Calu3 (cell line): ENCODE measurements around the gene BCAS3. TPM values are rescaled to one million over a fixed set of nuclear protein-coding genes. Genes with fewer than 3 reads are reported as not detected.

ENCODE experiments used
- BruUV-seq: library from RNA; stranded (reverse); fragments of 400-500 nt; replicated peaks from 2 replicates; lab custom pipeline; 2021; lab: Mats Ljungman, UMichigan
- CTCF ChIA-PET: fragments of 300-600 bp; sonication (Branson Sonifier 250); formaldehyde crosslinking; loops from one replicate; lab custom pipeline; 2022; ENCODE audit warnings: antibody characterized with exemption; lab: Charles Lee
- DNase-seq: peaks from one replicate; pipeline ENCODE4 v3.0.0; 2022
- H3K27ac Mint-ChIP-seq: one replicate; pipeline ENCODE4 v1.8.0; 2022; ENCODE audit warnings: mixed read lengths; ENCODE audit not compliant: unreplicated experiment
- H3K27me3 Mint-ChIP-seq: one replicate; pipeline ENCODE4 v1.8.0; 2022; ENCODE audit warnings: mixed read lengths; ENCODE audit not compliant: unreplicated experiment
- H3K36me3 Mint-ChIP-seq: one replicate; pipeline ENCODE4 v1.8.0; 2022; ENCODE audit warnings: mild to moderate bottlenecking, moderate library complexity, mixed read lengths; ENCODE audit not compliant: insufficient read depth, unreplicated experiment
- H3K4me1 Mint-ChIP-seq: one replicate; pipeline ENCODE4 v1.8.0; 2022; ENCODE audit warnings: mild to moderate bottlenecking, low read depth, mixed read lengths; ENCODE audit not compliant: unreplicated experiment
- H3K4me3 Mint-ChIP-seq: one replicate; pipeline ENCODE4 v1.8.0; 2022; ENCODE audit warnings: mild to moderate bottlenecking, low read depth, moderate library complexity, mixed read lengths; ENCODE audit not compliant: unreplicated experiment
- H3K9me3 Mint-ChIP-seq: one replicate; pipeline ENCODE4 v1.8.0; 2022; ENCODE audit warnings: low read depth, mixed read lengths; ENCODE audit not compliant: unreplicated experiment
- intact Hi-C: fragments of 100-400 bp; cut with micrococcal nuclease; formaldehyde crosslinking; loops from one replicate; pipeline ENCODE4 v1.10.0; 2022; ENCODE audit not compliant: unreplicated experiment
- total RNA-seq: library from RNA; stranded (reverse); gene quantifications from 2 replicates; pipeline ENCODE4 v1.2.3, GENCODE V29; 2022
- TF ChIP-seq, protein P1 (sequence below): fragments of 200-600 bp; IDR thresholded peaks from one replicate; pipeline ENCODE4 v1.8.0; 2022; ENCODE audit warnings: antibody characterized with exemption; ENCODE audit not compliant: unreplicated experiment

BCAS3 gene
- total RNA-seq, 1 experiment from 2014 or later, result 10.9 TPM

GRCh38 chr17:61127960-61128359, 450.3 kb downstream of the BCAS3 start:
- H3K27ac Mint-ChIP-seq, result no peak overlapping the region
- no peaks in the 10 kb centered on the region for H3K36me3 Mint-ChIP-seq
- no peaks in the 10 kb centered on the region for H3K27me3 Mint-ChIP-seq
- TF ChIP-seq, protein P1, sequence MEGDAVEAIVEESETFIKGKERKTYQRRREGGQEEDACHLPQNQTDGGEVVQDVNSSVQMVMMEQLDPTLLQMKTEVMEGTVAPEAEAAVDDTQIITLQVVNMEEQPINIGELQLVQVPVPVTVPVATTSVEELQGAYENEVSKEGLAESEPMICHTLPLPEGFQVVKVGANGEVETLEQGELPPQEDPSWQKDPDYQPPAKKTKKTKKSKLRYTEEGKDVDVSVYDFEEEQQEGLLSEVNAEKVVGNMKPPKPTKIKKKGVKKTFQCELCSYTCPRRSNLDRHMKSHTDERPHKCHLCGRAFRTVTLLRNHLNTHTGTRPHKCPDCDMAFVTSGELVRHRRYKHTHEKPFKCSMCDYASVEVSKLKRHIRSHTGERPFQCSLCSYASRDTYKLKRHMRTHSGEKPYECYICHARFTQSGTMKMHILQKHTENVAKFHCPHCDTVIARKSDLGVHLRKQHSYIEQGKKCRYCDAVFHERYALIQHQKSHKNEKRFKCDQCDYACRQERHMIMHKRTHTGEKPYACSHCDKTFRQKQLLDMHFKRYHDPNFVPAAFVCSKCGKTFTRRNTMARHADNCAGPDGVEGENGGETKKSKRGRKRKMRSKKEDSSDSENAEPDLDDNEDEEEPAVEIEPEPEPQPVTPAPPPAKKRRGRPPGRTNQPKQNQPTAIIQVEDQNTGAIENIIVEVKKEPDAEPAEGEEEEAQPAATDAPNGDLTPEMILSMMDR, result no peak
- BruUV-seq, result no TSS peak
- no peak for DNase-seq
- no peaks in the 10 kb centered on the region for H3K9me3 Mint-ChIP-seq
- intact Hi-C loops, result no loop called here
- H3K4me1 Mint-ChIP-seq, result no peaks in the 10 kb centered on the region
- CTCF ChIA-PET, result no interaction called here
- H3K4me3 Mint-ChIP-seq, result no peak overlapping the region

GRCh38 chr17:61128661-61129115, 451.0 kb downstream of the BCAS3 start:
- no TSS peak for BruUV-seq
- TF ChIP-seq, protein P1, result no peak
- intact Hi-C loops, result no loop called here
- DNase-seq, result no peak
- no peaks in the 10 kb centered on the region for H3K4me1 Mint-ChIP-seq
- no peak overlapping the region for H3K27ac Mint-ChIP-seq
- no peaks in the 10 kb centered on the region for H3K9me3 Mint-ChIP-seq
- no peak overlapping the region for H3K4me3 Mint-ChIP-seq
- H3K27me3 Mint-ChIP-seq, result no peaks in the 10 kb centered on the region
- no peaks in the 10 kb centered on the region for H3K36me3 Mint-ChIP-seq
- CTCF ChIA-PET, result no interaction called here

DNA sequence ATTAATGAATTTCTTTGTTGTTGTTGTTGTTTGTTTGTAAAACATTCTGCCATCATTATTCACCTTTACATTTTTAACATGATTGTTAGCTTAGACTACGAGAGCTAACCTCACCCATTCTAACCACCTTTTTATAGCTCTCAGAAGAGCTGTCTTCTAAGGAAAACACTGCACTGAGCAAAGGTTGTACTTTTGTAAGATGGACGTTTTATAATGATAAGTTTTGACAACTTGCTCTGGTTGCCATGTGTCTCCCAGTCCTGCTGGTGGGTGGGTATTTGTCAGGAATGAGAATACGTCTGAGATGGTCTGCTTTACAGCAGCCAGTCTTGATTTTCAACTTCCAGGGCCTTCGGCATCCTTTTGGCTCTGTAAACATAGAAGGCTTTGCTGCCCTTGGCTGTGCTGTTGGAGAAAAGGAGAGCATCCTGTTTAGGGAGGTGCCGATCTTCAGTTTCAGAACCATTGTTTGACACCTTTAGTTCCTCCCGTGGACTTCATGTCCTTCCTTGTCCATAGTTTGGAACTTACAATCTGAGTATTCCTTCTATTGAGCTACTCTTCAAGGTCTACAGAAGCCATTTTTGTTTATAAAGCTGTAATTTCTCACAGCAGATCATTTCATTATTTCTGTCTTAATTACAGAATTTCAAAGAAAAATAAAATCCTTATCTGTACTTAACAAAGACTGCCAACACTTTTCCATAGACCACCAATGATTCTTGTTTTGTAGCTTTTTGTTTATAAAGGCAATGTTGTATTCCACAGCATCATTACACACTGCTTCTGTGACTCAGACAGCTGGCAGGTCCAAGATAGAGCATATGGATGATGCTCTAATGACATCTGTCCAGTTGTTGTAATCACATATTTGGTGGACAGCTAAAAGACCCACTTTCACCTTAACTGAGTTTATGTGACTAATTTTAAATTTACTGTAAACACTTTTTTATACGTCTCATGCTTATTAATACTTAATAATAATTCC, 451.9 kb downstream of the BCAS3 start:
- no peaks in the 10 kb centered on the region for H3K36me3 Mint-ChIP-seq
- no peaks in the 10 kb centered on the region for H3K9me3 Mint-ChIP-seq
- TF ChIP-seq, protein P1, result no peak
- no peaks in the 10 kb centered on the region for H3K4me1 Mint-ChIP-seq
- no peak overlapping the region for H3K4me3 Mint-ChIP-seq
- CTCF ChIA-PET, result no interaction called here
- no peak overlapping the region for H3K27ac Mint-ChIP-seq
- BruUV-seq, result no TSS peak
- no peaks in the 10 kb centered on the region for H3K27me3 Mint-ChIP-seq
- intact Hi-C loops, result no loop called here
- DNase-seq, result no peak

GRCh38 chr17:61130330-61130729, 452.7 kb downstream of the BCAS3 start:
- no peak for DNase-seq
- Mint-ChIP-seq H3K27ac (no peak overlapping the region), H3K4me1 (no peaks in the 10 kb centered on the region), H3K4me3 (no peak overlapping the region), H3K9me3 (no peaks in the 10 kb centered on the region), H3K36me3 (no peaks in the 10 kb centered on the region), H3K27me3 (no peaks in the 10 kb centered on the region)
- BruUV-seq, result no TSS peak
- intact Hi-C loops, result no loop called here
- CTCF ChIA-PET, result no interaction called here
- TF ChIP-seq, protein P1, result no peak
